HepG2 (cell line): ENCODE measurements around the gene PSMB11. TPM values are rescaled to one million over a fixed set of nuclear protein-coding genes. Genes with fewer than 3 reads are reported as not detected.

Source experiments
- DMAP1 ChIP-seq: IDR thresholded peaks from 2 replicates; pipeline ENCODE4 v1.6.1; 2016
- SMARCE1 ChIP-seq: fragments of 450-650 bp; IDR thresholded peaks from 2 replicates; pipeline ENCODE4 v1.6.1; 2017; ENCODE audit warnings: borderline replicate concordance
- SP1 ChIP-seq, 2 experiments: fragments of 450-650 bp in 1 of 2; sonication (generic) in 1 of 2; formaldehyde crosslinking in 1 of 2; IDR thresholded peaks; 2 replicates each; pipeline versions ENCODE4 v1.4.0 to v1.6.1; 2016 to 2020; ENCODE audit warnings: missing genetic modification reagents in 1 of 2
- ZKSCAN5 ChIP-seq: sonication (generic); formaldehyde crosslinking; IDR thresholded peaks from 2 replicates; pipeline ENCODE4 v1.5.1; 2020; ENCODE audit warnings: mild to moderate bottlenecking, missing genetic modification reagents
- ZNF44 ChIP-seq: sonication (generic); formaldehyde crosslinking; IDR thresholded peaks from 2 replicates; pipeline ENCODE4 v1.5.1; 2020; ENCODE audit warnings: mild to moderate bottlenecking, missing genetic modification reagents
- ZNF879 ChIP-seq: sonication (generic); formaldehyde crosslinking; IDR thresholded peaks from 2 replicates; pipeline ENCODE4 v1.8.1; 2023; ENCODE audit warnings: missing genetic modification reagents
- polyA plus RNA-seq, 8 experiments: library from polyadenylated mRNA; depleted of rRNA in 3 of 8; stranded (reverse) in 7 of 8; unstranded in 1 of 8; fragments of >200 nt; fragmentation: Illumina TruSeq in 4 of 8; extraction: Trizol in 4 of 8; gene quantifications; 2 replicates each; pipeline versions ENCODE4 v1.2.1 to v1.2.3, GENCODE V29; 2011 to 2016; ENCODE audit warnings: low read depth in 4 of 8, missing spikeins in 1 of 8, mixed read lengths in 1 of 8; ENCODE audit not compliant: insufficient read depth in 1 of 8
- total RNA-seq, 5 experiments: library from RNA; depleted of rRNA; stranded (reverse); fragments of >200 nt; fragmentation: Illumina TruSeq; extraction: Trizol; gene quantifications; 2 replicates each; pipeline ENCODE4 v1.2.3, GENCODE V29; 2016; ENCODE audit warnings: low read depth in 1 of 5
- TF ChIP-seq, protein P1 (sequence below): sonication (generic); formaldehyde crosslinking; IDR thresholded peaks from 2 replicates; pipeline ENCODE4 v1.8.0; 2022; ENCODE audit warnings: missing genetic modification reagents, low read depth, mild to moderate bottlenecking, borderline replicate concordance
- TF ChIP-seq, protein P2 (sequence below): sonication (generic); formaldehyde crosslinking; IDR thresholded peaks from 2 replicates; pipeline ENCODE4 v1.4.0; 2020; ENCODE audit warnings: mild to moderate bottlenecking, missing genetic modification reagents, borderline replicate concordance
- TF ChIP-seq, protein P3 (sequence below): sonication (generic); formaldehyde crosslinking; IDR thresholded peaks from 2 replicates; pipeline ENCODE4 v1.4.0; 2020; ENCODE audit warnings: missing genetic modification reagents
- TF ChIP-seq, protein P4 (sequence below): sonication (generic); formaldehyde crosslinking; IDR thresholded peaks from 2 replicates; pipeline ENCODE4 v1.4.0; 2020; ENCODE audit warnings: missing genetic modification reagents, low read depth, mild to moderate bottlenecking, borderline replicate concordance
- TF ChIP-seq, protein P5 (sequence below): sonication (generic); formaldehyde crosslinking; IDR thresholded peaks from 2 replicates; pipeline ENCODE4 v1.5.0; 2020; ENCODE audit warnings: mild to moderate bottlenecking, missing genetic modification reagents, borderline replicate concordance
- TF ChIP-seq, protein P6 (sequence below): sonication (generic); formaldehyde crosslinking; IDR thresholded peaks from 2 replicates; pipeline ENCODE4 v1.5.0; 2020; ENCODE audit warnings: mild to moderate bottlenecking, missing genetic modification reagents, moderate library complexity

PSMB11 gene
- total and polyA plus RNA-seq, 2 of the 13 experiments (the other 11 are each of a cell fraction or from before 2014, with no cell fraction given), result not detected

DNA sequence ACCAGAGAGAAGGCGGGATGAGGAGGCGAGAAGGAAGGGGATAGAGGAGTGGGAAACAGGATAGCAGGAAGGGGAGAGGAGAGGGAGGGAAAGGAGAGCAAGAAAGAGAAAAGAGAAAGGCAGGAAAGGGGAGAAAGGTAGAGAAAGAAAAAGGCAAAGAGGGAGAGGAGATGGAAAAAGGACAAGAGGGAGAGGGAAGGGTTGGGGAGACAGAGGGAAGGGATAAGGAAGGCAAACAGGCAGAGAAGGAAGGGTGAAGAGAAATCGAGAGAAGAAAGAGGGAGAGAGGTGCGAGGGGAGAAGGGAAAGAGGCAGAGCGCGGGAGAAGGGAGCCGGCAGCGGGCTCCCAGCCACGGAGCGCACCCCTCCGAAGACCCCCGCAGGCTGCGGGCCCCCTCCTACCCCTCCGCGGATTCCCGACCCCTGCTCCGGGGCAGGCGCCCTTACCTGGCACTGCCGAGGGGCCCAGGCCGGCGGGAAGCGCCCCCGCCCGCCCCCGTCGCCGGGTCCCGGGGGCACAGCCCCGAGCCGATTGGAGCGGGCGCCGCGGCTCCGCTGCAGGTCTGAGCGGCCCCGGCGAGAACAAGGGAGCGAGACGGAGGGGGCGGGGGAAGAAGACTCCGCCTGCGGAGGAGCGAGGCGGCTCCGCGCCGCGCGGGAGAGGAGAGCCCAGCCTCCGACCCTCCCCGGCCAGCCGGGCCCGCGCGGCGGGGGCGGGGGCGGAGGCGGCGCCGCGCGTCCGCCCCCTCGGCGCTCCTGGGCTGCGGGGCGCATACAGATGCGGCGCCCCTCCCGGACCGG is 15.1 kb downstream of the PSMB11 start, which contains the start of gene CDH24 (continued):
- TF ChIP-seq, protein P1, sequence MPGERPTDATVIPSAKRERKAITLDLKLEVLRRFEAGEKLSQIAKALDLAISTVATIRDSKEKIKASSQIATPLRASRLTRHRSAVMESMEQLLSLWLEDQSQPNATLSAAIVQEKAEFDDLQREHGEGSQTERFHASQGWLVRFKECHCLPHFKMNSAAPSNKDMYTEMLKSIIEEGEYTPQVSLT (CRISPR knock-in tag), result no peak
- no peak for TF ChIP-seq ZNF879 (CRISPR knock-in tag)
- no peak for TF ChIP-seq DMAP1 (CRISPR knock-in tag)
- TF ChIP-seq, protein P2, sequence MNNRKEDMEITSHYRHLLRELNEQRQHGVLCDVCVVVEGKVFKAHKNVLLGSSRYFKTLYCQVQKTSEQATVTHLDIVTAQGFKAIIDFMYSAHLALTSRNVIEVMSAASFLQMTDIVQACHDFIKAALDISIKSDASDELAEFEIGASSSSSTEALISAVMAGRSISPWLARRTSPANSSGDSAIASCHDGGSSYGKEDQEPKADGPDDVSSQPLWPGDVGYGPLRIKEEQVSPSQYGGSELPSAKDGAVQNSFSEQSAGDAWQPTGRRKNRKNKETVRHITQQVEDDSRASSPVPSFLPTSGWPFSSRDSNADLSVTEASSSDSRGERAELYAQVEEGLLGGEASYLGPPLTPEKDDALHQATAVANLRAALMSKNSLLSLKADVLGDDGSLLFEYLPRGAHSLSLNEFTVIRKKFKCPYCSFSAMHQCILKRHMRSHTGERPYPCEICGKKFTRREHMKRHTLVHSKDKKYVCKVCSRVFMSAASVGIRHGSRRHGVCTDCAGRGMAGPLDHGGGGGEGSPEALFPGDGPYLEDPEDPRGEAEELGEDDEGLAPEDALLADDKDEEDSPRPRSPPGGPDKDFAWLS (CRISPR knock-in tag), result 0 out of 2 replicates have a peak, but pooled peaks have one; percentile 80
- TF ChIP-seq, protein P3, sequence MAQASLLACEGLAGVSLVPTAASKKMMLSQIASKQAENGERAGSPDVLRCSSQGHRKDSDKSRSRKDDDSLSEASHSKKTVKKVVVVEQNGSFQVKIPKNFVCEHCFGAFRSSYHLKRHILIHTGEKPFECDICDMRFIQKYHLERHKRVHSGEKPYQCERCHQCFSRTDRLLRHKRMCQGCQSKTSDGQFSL, result 0 out of 2 replicates have a peak, but pooled peaks have one; percentile 14
- TF ChIP-seq, protein P4, sequence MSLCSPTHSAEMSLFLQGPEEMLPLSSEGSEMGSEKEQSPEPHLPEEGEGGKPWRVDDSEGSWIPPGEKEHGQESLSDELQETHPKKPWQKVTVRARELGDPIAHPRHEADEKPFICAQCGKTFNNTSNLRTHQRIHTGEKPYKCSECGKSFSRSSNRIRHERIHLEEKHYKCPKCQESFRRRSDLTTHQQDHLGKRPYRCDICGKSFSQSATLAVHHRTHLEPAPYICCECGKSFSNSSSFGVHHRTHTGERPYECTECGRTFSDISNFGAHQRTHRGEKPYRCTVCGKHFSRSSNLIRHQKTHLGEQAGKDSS (CRISPR knock-in tag), result 0 out of 2 replicates have a peak, but pooled peaks have one; percentile 12
- TF ChIP-seq ZNF44 (CRISPR knock-in tag), result no peak
- no peak for TF ChIP-seq ZKSCAN5 (CRISPR knock-in tag)
- TF ChIP-seq, protein P5, sequence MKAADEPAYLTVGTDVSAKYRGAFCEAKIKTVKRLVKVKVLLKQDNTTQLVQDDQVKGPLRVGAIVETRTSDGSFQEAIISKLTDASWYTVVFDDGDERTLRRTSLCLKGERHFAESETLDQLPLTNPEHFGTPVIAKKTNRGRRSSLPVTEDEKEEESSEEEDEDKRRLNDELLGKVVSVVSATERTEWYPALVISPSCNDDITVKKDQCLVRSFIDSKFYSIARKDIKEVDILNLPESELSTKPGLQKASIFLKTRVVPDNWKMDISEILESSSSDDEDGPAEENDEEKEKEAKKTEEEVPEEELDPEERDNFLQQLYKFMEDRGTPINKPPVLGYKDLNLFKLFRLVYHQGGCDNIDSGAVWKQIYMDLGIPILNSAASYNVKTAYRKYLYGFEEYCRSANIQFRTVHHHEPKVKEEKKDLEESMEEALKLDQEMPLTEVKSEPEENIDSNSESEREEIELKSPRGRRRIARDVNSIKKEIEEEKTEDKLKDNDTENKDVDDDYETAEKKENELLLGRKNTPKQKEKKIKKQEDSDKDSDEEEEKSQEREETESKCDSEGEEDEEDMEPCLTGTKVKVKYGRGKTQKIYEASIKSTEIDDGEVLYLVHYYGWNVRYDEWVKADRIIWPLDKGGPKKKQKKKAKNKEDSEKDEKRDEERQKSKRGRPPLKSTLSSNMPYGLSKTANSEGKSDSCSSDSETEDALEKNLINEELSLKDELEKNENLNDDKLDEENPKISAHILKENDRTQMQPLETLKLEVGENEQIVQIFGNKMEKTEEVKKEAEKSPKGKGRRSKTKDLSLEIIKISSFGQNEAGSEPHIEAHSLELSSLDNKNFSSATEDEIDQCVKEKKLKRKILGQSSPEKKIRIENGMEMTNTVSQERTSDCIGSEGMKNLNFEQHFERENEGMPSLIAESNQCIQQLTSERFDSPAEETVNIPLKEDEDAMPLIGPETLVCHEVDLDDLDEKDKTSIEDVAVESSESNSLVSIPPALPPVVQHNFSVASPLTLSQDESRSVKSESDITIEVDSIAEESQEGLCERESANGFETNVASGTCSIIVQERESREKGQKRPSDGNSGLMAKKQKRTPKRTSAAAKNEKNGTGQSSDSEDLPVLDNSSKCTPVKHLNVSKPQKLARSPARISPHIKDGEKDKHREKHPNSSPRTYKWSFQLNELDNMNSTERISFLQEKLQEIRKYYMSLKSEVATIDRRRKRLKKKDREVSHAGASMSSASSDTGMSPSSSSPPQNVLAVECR (CRISPR knock-in tag), result 0 out of 2 replicates have a peak, but pooled peaks have one; percentile 10
- no peak for TF ChIP-seq SMARCE1
- peak; percentile 65; the same call in 1 of the 2 replicates for TF ChIP-seq SP1 (IDR thresholded peaks at IDR 0.05)
- 0 out of 2 replicates have a peak, but pooled peaks have one; percentile 7 for TF ChIP-seq SP1 (CRISPR knock-in tag; IDR thresholded peaks at IDR 0.05)
- TF ChIP-seq, protein P6, sequence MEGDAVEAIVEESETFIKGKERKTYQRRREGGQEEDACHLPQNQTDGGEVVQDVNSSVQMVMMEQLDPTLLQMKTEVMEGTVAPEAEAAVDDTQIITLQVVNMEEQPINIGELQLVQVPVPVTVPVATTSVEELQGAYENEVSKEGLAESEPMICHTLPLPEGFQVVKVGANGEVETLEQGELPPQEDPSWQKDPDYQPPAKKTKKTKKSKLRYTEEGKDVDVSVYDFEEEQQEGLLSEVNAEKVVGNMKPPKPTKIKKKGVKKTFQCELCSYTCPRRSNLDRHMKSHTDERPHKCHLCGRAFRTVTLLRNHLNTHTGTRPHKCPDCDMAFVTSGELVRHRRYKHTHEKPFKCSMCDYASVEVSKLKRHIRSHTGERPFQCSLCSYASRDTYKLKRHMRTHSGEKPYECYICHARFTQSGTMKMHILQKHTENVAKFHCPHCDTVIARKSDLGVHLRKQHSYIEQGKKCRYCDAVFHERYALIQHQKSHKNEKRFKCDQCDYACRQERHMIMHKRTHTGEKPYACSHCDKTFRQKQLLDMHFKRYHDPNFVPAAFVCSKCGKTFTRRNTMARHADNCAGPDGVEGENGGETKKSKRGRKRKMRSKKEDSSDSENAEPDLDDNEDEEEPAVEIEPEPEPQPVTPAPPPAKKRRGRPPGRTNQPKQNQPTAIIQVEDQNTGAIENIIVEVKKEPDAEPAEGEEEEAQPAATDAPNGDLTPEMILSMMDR, result no peak
